Hepatocyte (in vitro differentiated cells): ENCODE results near the gene SPRYD3.

Source experiments
- EZH2phosphoT487 ChIP-seq: fragments of 200-600 bp; sonication (generic); IDR thresholded peaks from one replicate; pipeline ENCODE4 v1.6.1; 2018; ENCODE audit warnings: antibody characterized with exemption, mild to moderate bottlenecking, low read depth, moderate library complexity; ENCODE audit not compliant: unreplicated experiment, severe bottlenecking
- TF ChIP-seq, protein P1 (sequence below): fragments of 200-600 bp; sonication (generic); IDR thresholded peaks from 2 replicates; pipeline ENCODE4 v1.5.1; 2016; ENCODE audit warnings: antibody characterized with exemption, mild to moderate bottlenecking; ENCODE audit not compliant: poor library complexity

DNA sequence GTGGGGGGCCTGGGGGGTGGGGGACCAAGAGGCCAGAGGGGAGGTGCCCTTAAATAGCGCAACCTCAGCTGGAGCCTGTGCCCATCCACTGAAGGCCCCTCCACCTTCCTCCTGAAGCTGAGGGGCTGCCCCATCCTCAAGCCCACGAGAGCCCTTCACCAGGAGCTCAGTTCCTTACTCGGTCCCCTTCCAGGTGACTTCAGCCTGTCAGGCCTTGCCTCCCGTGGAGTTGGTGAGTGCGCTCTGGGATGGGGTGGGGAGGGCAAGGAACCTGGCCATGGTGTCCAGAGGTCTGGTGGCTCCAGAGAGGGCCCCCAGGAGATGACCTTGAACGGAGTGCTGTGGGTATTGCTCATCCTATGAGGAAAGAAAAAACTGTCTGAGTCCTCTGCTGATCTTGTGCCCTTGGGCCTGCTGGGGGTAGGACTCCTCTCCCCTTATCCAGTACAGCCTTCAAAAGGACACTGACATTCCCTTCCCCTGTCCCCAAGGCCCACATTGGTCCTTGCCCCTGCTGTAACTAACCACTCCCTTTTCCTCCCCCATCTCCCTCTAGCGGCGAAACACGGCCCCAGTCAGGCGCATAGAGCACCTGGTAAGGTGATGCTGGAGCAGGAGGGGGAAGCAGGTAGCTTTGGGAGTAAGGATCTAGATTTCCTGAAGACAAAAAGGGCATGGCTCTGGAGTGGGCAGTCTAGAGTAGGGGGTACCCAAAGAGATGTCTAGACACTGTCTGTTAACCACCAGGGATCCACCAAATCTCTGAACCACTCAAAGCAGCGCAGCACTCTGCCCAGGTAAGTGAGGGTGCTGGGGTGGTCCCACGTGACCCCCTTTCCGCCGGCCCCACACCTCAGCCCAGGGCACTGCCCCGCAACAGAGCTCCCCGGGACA is 25.7 kb downstream of the SPRYD3 start:
- TF ChIP-seq, protein P1, sequence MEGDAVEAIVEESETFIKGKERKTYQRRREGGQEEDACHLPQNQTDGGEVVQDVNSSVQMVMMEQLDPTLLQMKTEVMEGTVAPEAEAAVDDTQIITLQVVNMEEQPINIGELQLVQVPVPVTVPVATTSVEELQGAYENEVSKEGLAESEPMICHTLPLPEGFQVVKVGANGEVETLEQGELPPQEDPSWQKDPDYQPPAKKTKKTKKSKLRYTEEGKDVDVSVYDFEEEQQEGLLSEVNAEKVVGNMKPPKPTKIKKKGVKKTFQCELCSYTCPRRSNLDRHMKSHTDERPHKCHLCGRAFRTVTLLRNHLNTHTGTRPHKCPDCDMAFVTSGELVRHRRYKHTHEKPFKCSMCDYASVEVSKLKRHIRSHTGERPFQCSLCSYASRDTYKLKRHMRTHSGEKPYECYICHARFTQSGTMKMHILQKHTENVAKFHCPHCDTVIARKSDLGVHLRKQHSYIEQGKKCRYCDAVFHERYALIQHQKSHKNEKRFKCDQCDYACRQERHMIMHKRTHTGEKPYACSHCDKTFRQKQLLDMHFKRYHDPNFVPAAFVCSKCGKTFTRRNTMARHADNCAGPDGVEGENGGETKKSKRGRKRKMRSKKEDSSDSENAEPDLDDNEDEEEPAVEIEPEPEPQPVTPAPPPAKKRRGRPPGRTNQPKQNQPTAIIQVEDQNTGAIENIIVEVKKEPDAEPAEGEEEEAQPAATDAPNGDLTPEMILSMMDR: peak; percentile 62
- no peak for TF ChIP-seq EZH2phosphoT487
